Activated CD4-positive, alpha-beta T cell treated with anti-CD3 and anti-CD28 coated beads, Interleukin-2, amount 10 ng/mL, durations not matched to agents 7 days and 5 days (primary cell): ENCODE measurements around the gene OLFML3. TPM values are rescaled to one million over a fixed set of nuclear protein-coding genes. Genes with fewer than 3 reads are reported as not detected.

Experiments used
- CTCF ChIA-PET: fragments of 350-600 bp; sonication (Branson Sonifier 250); formaldehyde crosslinking; loops from one replicate; lab custom pipeline; 2021; ENCODE audit warnings: antibody characterized with exemption; lab: Charles Lee
- POLR2A ChIA-PET: fragments of 350-600 bp; sonication (Branson Sonifier 250); formaldehyde crosslinking; loops from one replicate; lab custom pipeline; 2021; ENCODE audit warnings: antibody characterized with exemption; lab: Charles Lee
- DNase-seq: peaks from one replicate; pipeline ENCODE4 v3.0.0-alpha.2; 2020
- H3K27ac Mint-ChIP-seq: one replicate; pipeline ENCODE4 v1.8.0; 2021; ENCODE audit warnings: mild to moderate bottlenecking, moderate library complexity, mixed read lengths
- H3K27me3 Mint-ChIP-seq: one replicate; pipeline ENCODE4 v1.8.0; 2021; ENCODE audit warnings: mixed read lengths
- H3K36me3 Mint-ChIP-seq: one replicate; pipeline ENCODE4 v1.8.0; 2021; ENCODE audit warnings: low read depth, mixed read lengths
- H3K4me1 Mint-ChIP-seq: one replicate; pipeline ENCODE4 v1.8.0; 2021; ENCODE audit warnings: mixed read lengths
- H3K4me3 Mint-ChIP-seq: one replicate; pipeline ENCODE4 v1.8.0; 2021; ENCODE audit warnings: mild to moderate bottlenecking, moderate library complexity, mixed read lengths
- H3K9me3 Mint-ChIP-seq: one replicate; pipeline ENCODE4 v1.8.0; 2021; ENCODE audit warnings: mixed read lengths
- total RNA-seq, 2 experiments: library from RNA; stranded (reverse); gene quantifications; one replicate each; pipeline ENCODE4 v1.2.3, GENCODE V29; 2021

The OLFML3 gene, protein sequence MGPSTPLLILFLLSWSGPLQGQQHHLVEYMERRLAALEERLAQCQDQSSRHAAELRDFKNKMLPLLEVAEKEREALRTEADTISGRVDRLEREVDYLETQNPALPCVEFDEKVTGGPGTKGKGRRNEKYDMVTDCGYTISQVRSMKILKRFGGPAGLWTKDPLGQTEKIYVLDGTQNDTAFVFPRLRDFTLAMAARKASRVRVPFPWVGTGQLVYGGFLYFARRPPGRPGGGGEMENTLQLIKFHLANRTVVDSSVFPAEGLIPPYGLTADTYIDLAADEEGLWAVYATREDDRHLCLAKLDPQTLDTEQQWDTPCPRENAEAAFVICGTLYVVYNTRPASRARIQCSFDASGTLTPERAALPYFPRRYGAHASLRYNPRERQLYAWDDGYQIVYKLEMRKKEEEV
- total RNA-seq: under 1 TPM; 0.71 to 0.94 TPM

DNA sequence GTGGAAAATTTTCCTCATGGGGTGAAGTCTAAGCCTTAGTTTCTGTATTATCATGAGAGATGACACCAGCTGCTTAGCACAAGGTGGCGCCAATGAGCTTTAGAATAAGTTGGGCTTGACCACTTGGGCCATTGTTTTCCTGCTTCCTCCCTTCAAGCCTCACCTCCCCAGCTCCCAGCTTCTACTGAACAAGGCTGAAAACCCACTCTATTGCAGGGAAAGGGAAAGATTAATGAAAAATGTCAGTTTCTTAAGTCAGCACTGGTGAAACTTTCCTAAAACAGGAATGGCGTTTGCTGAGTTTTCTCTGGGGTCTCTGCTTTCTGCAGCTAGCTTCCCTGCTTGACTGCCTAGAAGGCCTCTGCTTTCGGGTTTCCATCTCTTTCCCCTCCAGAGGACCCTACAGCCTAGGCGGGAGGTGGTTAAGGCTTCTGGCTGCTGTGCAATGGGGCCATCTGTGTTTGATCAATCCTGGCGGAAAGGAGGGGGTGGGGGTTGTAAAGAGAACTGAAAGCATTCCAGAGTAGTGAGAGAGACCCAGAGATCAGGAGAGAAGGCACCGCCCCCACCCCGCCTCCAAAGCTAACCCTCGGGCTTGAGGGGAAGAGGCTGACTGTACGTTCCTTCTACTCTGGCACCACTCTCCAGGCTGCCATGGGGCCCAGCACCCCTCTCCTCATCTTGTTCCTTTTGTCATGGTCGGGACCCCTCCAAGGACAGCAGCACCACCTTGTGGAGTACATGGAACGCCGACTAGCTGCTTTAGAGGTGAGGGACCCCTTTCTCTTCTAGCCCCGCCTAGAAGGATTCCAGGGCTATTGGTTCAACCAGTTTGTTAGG is at the start of gene OLFML3:
TSS of gene OLFML3 (plus strand) at position 612 of the 840 bp plus-strand sequence. CDS start at position 655, 43 bp downstream.
- Mint-ChIP-seq H3K4me3 (no peak within 1 kb of the TSS), H3K27ac (peak within 1 kb of the TSS; percentile 12), H3K36me3 (peaks cover 13% of the 10 kb centered on the region), H3K27me3 (no peaks in the 10 kb centered on the region), H3K9me3 (no peaks in the 10 kb centered on the region), H3K4me1 (peaks cover 44% of the 10 kb centered on the region)
- ChIA-PET POLR2A (no interaction called here), CTCF (interaction anchor here (0.9 to 2.9 kb wide), 2 partner anchors 33 to 304 kb away, joined by 3 to 18 read pairs; no protein-coding TSS in a partner anchor)
- DNase-seq: peak; percentile 61

DNA sequence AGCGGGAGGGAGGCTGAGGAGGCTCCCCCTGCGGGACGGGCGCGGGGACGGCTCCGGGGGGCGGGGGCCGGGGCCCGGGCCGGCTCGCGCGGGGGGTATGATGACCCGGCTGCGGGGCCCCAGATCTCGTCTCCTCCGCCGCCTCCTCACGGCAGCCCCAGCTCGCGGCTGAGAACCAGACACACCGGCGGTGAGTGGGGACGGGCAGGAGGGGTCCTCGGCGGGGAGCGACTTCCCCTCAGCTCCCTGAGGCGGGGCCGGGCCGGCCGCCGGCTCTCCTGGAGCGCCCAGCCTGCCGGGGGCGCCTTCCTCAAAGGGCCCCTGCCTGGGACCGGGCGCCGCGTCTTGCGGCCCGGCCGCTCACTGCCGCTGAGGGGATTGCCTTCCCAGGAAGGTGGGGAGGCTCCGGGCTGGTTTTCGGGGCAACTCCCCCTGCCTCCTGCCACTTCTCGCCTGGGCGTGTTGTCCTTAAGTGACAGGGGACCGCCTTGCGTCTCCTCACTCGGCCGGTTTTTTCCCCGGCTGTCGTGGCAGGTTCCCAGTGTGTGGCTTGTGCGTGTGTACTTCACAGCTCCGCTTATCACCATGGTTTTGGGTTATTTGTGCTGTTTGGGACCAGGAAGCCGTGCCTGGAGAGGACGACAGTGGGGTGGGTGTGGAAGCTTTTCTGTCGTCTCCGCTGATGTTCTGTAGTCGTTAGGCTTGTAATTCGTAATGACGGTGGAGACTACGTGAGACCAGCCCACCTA is 49.4 kb upstream of the OLFML3 start:
- peak overlapping the region; percentile 95 for H3K27ac Mint-ChIP-seq
- peak; percentile 68 for DNase-seq
- H3K4me3 Mint-ChIP-seq: peak overlapping the region; percentile 96
- H3K27me3 Mint-ChIP-seq: no peaks in the 10 kb centered on the region
- H3K9me3 Mint-ChIP-seq: no peaks in the 10 kb centered on the region
- ChIA-PET CTCF (interaction anchor here (0.6 to 4.7 kb wide), 17 partner anchors 9 to 112 kb away, joined by 3 to 38 read pairs (median 5); partner anchors contain the start of genes AP4B1 and DCLRE1B), POLR2A (interaction anchor here (0.5 to 1.8 kb wide), 5 partner anchors 24 to 118 kb away, joined by 3 to 10 read pairs (median 7); partner anchors contain the start of genes AP4B1, DCLRE1B and RSBN1)
- H3K4me1 Mint-ChIP-seq: peaks cover 48% of the 10 kb centered on the region
- peaks cover 20% of the 10 kb centered on the region for H3K36me3 Mint-ChIP-seq

DNA sequence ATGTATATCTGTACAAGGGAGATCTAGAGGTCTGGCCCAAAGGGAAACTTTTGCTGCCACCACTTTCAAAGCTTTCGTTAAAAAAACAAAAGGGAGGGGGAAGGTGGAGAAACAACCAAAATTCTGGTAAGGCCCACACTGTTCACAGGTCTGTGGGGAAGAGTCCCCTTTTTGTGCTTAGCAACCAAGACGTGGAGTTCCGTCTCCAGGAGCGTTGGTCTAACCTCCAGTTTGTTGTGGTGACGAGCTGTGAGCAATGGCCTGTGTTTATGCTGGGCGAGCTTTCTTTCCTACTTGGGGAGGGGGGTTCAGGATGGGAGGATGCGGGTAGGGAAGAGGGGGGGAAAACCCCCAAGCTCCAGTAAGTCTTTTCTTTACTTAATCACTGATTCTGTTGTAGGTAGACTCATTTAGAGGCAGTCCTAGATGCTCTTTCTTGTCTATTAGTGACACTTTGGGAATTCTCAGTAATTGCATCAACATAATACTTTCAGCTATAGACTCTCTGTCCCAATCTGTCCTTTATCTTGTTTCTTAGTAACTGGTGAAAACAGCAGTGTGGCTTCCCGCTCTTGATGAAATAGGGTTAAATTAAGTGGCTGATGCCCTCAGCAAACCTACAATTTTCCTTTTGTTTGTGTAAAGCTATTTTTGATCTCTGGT is 48.6 kb upstream of the OLFML3 start:
- H3K27me3 Mint-ChIP-seq: no peaks in the 10 kb centered on the region

GRCh38 chr1:113931451-113931851 is 47.8 kb upstream of the OLFML3 start:
- Mint-ChIP-seq H3K4me1 (peaks cover 63% of the 10 kb centered on the region), H3K9me3 (no peaks in the 10 kb centered on the region), H3K27ac (peak overlapping the region; percentile 95), H3K4me3 (peak overlapping the region; percentile 86), H3K27me3 (no peaks in the 10 kb centered on the region), H3K36me3 (peaks cover 32% of the 10 kb centered on the region)
- ChIA-PET CTCF (interaction anchor here (0.7 to 3.3 kb wide), 8 partner anchors 14 to 95 kb away, joined by 3 to 16 read pairs (median 5); no protein-coding TSS in a partner anchor), POLR2A (no interaction called here)
- DNase-seq: peak; percentile 24

More for the DNA sequence above, 48.6 kb upstream of the OLFML3 start:
- peak; percentile 79 for DNase-seq
- no peaks in the 10 kb centered on the region for H3K9me3 Mint-ChIP-seq
- peaks cover 28% of the 10 kb centered on the region for H3K36me3 Mint-ChIP-seq
- H3K27ac Mint-ChIP-seq: peak overlapping the region; percentile 95
- POLR2A ChIA-PET: no interaction called here
- H3K4me1 Mint-ChIP-seq: peaks cover 55% of the 10 kb centered on the region
- H3K4me3 Mint-ChIP-seq: peak overlapping the region; percentile 86
- CTCF ChIA-PET: interaction anchor here (0.9 to 4.7 kb wide), 13 partner anchors 10 to 113 kb away, joined by 3 to 38 read pairs (median 5); partner anchors contain the start of genes AP4B1 and DCLRE1B

- Mint-ChIP-seq H3K4me1 (peaks cover 75% of the 10 kb centered on the region), H3K36me3 (peaks cover 45% of the 10 kb centered on the region), H3K9me3 (no peaks in the 10 kb centered on the region), H3K27ac (peak overlapping the region; percentile 95), H3K27me3 (no peaks in the 10 kb centered on the region), H3K4me3 (peak overlapping the region; percentile 86)
- ChIA-PET POLR2A (no interaction called here), CTCF (interaction anchor here (1.1 to 1.4 kb wide), 3 partner anchors 10 to 58 kb away, joined by 3 to 6 read pairs (median 5); no protein-coding TSS in a partner anchor)
- DNase-seq: no peak
Measured at GRCh38 chr1:113934006-113934405, 45.3 kb upstream of the OLFML3 start.

- POLR2A ChIA-PET: no interaction called here
- Mint-ChIP-seq H3K27me3 (no peaks in the 10 kb centered on the region), H3K4me1 (peaks cover 81% of the 10 kb centered on the region), H3K36me3 (peaks cover 48% of the 10 kb centered on the region), H3K9me3 (no peaks in the 10 kb centered on the region), H3K4me3 (peak overlapping the region; percentile 86), H3K27ac (no peak overlapping the region)
- CTCF ChIA-PET: interaction anchor here (0.6 to 1.9 kb wide), 7 partner anchors 12 to 353 kb away, joined by 3 to 6 read pairs (median 5); no protein-coding TSS in a partner anchor
- DNase-seq: no peak
Measured at GRCh38 chr1:113934511-113935055, 44.7 kb upstream of the OLFML3 start.

GRCh38 chr1:113935176-113935575 is 44.1 kb upstream of the OLFML3 start:
- DNase-seq: no peak
- Mint-ChIP-seq H3K4me1 (peaks cover 86% of the 10 kb centered on the region), H3K27me3 (no peaks in the 10 kb centered on the region), H3K27ac (no peak overlapping the region), H3K9me3 (no peaks in the 10 kb centered on the region), H3K36me3 (peaks cover 50% of the 10 kb centered on the region), H3K4me3 (no peak overlapping the region)
- ChIA-PET CTCF (interaction anchor here (0.6 to 1.9 kb wide), 6 partner anchors 12 to 352 kb away, joined by 3 to 6 read pairs (median 4); no protein-coding TSS in a partner anchor), POLR2A (no interaction called here)

- Mint-ChIP-seq H3K4me3 (no peak overlapping the region), H3K36me3 (peaks cover 58% of the 10 kb centered on the region), H3K27ac (no peak overlapping the region), H3K9me3 (no peaks in the 10 kb centered on the region), H3K27me3 (no peaks in the 10 kb centered on the region), H3K4me1 (peaks cover 90% of the 10 kb centered on the region)
- ChIA-PET CTCF (interaction anchor here (1.2 to 1.9 kb wide), 2 partner anchors 30 to 41 kb away, joined by 3 to 6 read pairs; no protein-coding TSS in a partner anchor), POLR2A (no interaction called here)
- no peak for DNase-seq
Measured at GRCh38 chr1:113935970-113936369, 43.3 kb upstream of the OLFML3 start.

GRCh38 chr1:113937146-113937545 is 42.1 kb upstream of the OLFML3 start:
- Mint-ChIP-seq H3K36me3 (peaks cover 66% of the 10 kb centered on the region), H3K27ac (peak overlapping the region; percentile 81), H3K4me1 (peaks cover 90% of the 10 kb centered on the region), H3K9me3 (no peaks in the 10 kb centered on the region), H3K27me3 (no peaks in the 10 kb centered on the region), H3K4me3 (no peak overlapping the region)
- CTCF ChIA-PET: interaction anchor here (0.9 to 1.8 kb wide), 3 partner anchors 9 to 40 kb away, joined by 3 to 5 read pairs (median 3); no protein-coding TSS in a partner anchor
- no peak for DNase-seq
- POLR2A ChIA-PET: interaction anchor here (1.0 kb wide), 1 partner anchor 10 kb away, joined by 3 read pairs; no protein-coding TSS in a partner anchor

DNA sequence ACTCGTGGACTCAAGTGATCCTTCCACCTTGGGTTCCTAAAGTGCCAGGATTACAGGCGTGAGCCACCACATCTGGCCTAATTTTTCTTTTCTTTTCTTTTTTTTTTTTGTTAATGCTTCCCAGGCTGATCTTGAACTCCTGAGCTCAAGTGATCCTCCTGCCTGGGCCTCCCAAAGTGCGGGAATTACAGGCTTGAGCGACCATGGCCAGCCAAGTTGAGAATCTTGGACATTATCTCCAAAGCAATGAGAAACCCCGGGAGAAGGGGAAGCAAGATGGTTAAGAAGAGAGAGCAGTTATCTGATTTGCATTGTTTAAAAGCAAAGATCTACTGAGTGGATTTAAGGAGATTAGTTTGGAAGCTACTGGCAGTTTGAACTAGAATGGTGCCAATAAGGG is 41.1 kb upstream of the OLFML3 start:
- DNase-seq: no peak
- H3K36me3 Mint-ChIP-seq: peaks cover 65% of the 10 kb centered on the region

More for the DNA sequence above, 41.1 kb upstream of the OLFML3 start:
- H3K4me1 Mint-ChIP-seq: peaks cover 84% of the 10 kb centered on the region
- no peaks in the 10 kb centered on the region for H3K27me3 Mint-ChIP-seq
- POLR2A ChIA-PET: no interaction called here
- peak overlapping the region; percentile 85 for H3K27ac Mint-ChIP-seq
- H3K4me3 Mint-ChIP-seq: no peak overlapping the region
- H3K9me3 Mint-ChIP-seq: no peaks in the 10 kb centered on the region
- CTCF ChIA-PET: interaction anchor here (1.3 to 2.0 kb wide), 4 partner anchors 8 to 103 kb away, joined by 3 to 6 read pairs (median 4); partner anchors contain the start of gene HIPK1
